Urothelium cell line (cell line): ENCODE data around the gene ABLIM2.

ENCODE experiments used
- DNase-seq: peaks from one replicate; pipeline ENCODE4 v3.0.0; 2011; ENCODE audit warnings: low spot score, mixed read lengths
- FAIRE-seq: peaks from 2 replicates; lab custom pipeline; 2011; peaks lifted over from hg19 to GRCh38; lab: Jason Lieb, UNC

ABLIM2 gene

GRCh38 chr4:8160233-8160560 lies 1.6 kb upstream of the ABLIM2 start:
- FAIRE-seq (no peak), DNase-seq (no peak)

- DNase-seq (no peak), FAIRE-seq (no peak)
These were observed 1.1 kb upstream of the ABLIM2 start for GRCh38 chr4:8159537-8160232.

GRCh38 chr4:8157944-8158709 lies 486 bp downstream of the ABLIM2 start:
- DNase-seq, result no peak
- FAIRE-seq, result no peak

- no peak for FAIRE-seq
- no peak for DNase-seq
These were observed 1.1 kb downstream of the ABLIM2 start for GRCh38 chr4:8157496-8157895.

- DNase-seq (no peak), FAIRE-seq (no peak)
These were observed 2.0 kb downstream of the ABLIM2 start for GRCh38 chr4:8156617-8157016.

- no peak for DNase-seq
- FAIRE-seq, result no peak
These were observed 2.8 kb downstream of the ABLIM2 start for GRCh38 chr4:8155660-8156421.

- DNase-seq (no peak), FAIRE-seq (no peak)
These were observed 3.6 kb downstream of the ABLIM2 start for GRCh38 chr4:8155048-8155447.

- no peak for DNase-seq
- FAIRE-seq, result no peak
These were observed 5.2 kb downstream of the ABLIM2 start for GRCh38 chr4:8153441-8153840.

- no peak for FAIRE-seq
- no peak for DNase-seq
These were observed 5.8 kb downstream of the ABLIM2 start for GRCh38 chr4:8152865-8153257.

- no peak for FAIRE-seq
These were observed 6.3 kb downstream of the ABLIM2 start for GRCh38 chr4:8152090-8152864.

GRCh38 chr4:8151165-8151650 lies 7.4 kb downstream of the ABLIM2 start:
- DNase-seq (no peak), FAIRE-seq (no peak)

More at GRCh38 chr4:8152090-8152864, 6.3 kb downstream of the ABLIM2 start:
- no peak for DNase-seq

- no peak for FAIRE-seq
- no peak for DNase-seq
These were observed 8.2 kb downstream of the ABLIM2 start for GRCh38 chr4:8150152-8151090.

GRCh38 chr4:8149664-8150063 lies 8.9 kb downstream of the ABLIM2 start:
- FAIRE-seq (no peak), DNase-seq (no peak)

GRCh38 chr4:8148785-8149435 lies 9.7 kb downstream of the ABLIM2 start:
- DNase-seq (no peak), FAIRE-seq (no peak)

GRCh38 chr4:8148159-8148558 lies 10.5 kb downstream of the ABLIM2 start:
- FAIRE-seq, result no peak
- DNase-seq, result no peak

GRCh38 chr4:8147231-8147970 lies 11.2 kb downstream of the ABLIM2 start:
- no peak for DNase-seq
- no peak for FAIRE-seq

- no peak for DNase-seq
These were observed 12.5 kb downstream of the ABLIM2 start for GRCh38 chr4:8146157-8146556.

GRCh38 chr4:8144359-8144758 lies 14.3 kb downstream of the ABLIM2 start:
- FAIRE-seq (no peak), DNase-seq (no peak)

More at GRCh38 chr4:8146157-8146556, 12.5 kb downstream of the ABLIM2 start:
- FAIRE-seq, result no peak
